HT-29 (cell line): ENCODE data around the gene NFIL3. TPM values are rescaled to one million over a fixed set of nuclear protein-coding genes. Genes with fewer than 3 reads are reported as not detected.
A peak's percentile ranks its signal among the peaks of the same experiment; 100 is the strongest.

Source experiments
- DNase-seq: peaks from one replicate; pipeline ENCODE4 v3.0.0-alpha.2; 2015; ENCODE audit warnings: low spot score
- total RNA-seq: library from RNA; depleted of rRNA; stranded (reverse); fragments of >200 nt; shearing (Covaris generic); gene quantifications from 2 replicates; pipeline ENCODE4 v1.2.3, GENCODE V29; 2014

Gene NFIL3
- total RNA-seq, 1 experiment from 2014 or later, result 1.4 TPM

DNA sequence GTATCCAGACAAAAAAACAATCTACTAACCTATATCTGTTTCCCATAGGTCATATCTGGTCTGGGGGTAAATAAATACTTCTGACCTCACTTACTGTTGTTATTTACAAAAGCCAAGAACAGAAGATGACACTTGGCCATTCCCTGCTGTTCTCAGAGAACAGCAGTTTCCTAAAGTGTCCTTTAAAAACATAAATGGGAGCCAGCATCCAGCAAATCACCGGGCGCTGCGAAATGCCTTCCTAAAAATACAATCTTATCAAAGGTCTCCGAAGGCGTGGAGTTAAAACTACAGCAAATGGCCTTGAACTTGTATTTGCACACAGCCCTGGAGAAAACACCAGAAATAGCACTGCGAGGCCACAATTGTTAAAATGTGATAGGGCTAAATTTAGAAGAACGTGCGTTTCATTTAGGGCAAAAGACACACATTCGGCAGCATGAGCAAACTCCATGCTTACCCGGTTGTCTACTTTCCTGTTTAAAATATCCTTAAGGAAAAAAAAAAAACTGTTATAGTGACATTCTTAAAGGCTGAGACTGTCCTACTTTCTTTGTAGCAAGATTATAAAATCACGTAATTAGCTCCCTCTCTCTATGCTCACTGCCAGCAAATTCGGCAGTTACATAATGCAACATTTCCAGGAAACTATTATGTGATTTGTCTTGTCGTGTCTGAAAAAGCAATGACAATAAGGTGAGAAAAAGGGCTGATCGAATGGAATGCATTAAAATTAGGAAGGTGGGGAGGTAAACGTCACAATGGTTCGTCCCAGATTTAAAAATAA is 1.5 kb downstream of the NFIL3 start:
- peak; percentile 30 for DNase-seq

DNA sequence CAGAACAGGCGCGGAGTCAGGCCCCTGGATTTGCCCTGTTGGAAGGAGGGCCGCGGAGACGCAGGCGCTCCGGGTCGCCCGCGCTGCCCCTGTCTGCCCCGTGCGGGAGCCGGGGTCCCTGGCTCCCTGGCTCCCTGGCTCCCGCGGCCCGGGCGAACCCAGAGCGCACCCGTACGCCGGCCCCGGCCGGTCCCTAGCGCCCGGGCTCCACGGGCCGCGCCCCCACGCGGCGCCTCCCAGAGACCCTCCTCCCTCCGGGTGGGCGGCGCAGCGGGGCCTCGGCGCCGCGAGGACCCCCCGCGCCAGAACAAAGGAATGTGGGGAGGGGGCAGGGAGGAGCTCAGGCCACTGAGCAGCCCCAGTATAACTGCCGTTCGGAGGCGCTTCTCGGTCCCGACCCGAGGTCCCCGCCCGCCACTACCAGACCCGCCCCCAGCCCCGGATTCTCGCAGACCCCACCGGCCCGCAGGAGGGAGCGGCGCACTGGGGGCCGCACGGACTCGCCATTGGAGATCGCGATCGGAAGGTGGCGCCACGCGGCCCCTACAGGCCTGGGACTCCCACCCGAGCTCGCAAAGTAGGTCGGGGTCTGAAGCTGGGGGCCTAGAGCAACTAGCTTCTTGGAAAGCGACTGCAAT is 2.4 kb downstream of the NFIL3 start:
- no peak for DNase-seq

- DNase-seq, result no peak
These were observed 3.0 kb downstream of the NFIL3 start for GRCh38 chr9:91420501-91421127.

GRCh38 chr9:91419222-91420191 is 4.1 kb downstream of the NFIL3 start:
- DNase-seq, result peak; percentile 48

GRCh38 chr9:91418215-91418610 is 5.4 kb downstream of the NFIL3 start:
- no peak for DNase-seq

DNA sequence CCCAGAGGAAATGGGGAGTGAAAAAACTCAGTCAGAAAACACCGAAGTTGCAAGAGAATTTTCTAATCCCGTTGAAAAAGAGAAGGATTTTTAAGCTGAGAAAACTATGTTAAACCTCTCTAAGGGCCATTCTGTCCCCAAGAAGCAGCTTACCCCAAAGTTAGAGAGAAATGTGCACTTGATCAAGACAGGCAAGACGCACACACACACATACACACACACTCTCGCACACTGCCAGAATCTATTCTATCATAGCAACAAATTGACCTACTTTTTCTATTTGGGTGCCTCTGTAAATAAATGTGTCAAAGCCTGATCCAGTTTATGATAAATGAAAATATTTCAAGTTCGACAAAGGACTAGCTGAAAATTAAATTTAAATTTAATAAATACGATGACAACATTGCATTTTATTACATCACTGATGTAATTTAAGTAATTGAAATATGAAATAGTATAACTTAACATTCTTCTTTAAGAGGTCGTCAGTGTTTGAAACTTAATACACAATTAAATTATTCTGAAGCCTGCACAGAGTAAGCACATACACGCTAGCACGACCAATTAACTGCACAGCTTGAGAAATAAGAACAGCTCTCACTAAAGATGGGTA is 5.9 kb downstream of the NFIL3 start:
- no peak for DNase-seq

DNA sequence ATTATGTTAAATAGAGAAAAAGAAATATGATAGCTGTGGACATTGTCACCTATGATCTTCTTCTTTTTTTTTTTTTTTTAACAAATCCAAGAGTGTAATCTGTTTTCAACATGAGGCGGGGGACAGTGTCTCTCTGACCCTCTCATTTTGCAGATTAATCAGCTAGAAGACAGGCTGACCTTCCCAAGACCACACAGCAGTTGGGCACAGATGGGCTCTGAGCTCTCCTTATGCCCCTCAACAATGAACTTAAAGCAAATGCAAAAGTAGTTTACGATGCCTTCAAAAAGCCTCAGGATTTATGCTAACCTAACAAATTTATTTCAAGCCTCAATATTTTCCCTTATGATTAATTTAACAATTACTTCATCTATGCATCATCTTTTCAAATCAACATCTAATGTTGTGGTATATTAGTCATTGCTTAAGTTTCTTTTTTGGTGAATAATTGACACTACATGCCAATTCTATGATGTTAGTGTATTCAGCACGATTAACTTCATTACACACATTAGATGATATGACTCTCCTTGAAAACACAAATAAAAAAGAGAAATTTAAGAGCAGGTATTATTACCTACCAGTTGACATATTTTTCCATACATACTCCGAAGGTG is 7.4 kb downstream of the NFIL3 start:
- no peak for DNase-seq

DNA sequence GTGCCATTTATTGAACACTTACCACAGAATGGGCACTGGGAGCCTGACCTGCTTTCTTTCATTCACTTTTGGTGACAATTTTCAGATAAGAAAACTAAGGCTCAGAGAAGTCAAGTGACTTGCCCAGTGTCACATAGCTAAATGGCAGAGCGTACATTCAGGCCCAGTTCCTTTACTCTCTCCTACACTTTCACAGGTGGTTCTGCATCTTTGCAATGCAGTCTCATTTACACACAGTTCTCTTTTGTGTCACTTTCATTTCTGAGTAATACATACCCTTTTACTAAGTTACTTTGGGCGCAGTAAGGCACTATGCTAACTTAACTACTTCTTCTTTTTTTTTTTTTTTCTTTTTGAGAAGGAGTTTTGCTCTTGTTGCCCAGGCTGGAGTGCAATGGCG is 8.3 kb downstream of the NFIL3 start:
- no peak for DNase-seq

- no peak for DNase-seq
These were observed 10.7 kb downstream of the NFIL3 start for GRCh38 chr9:91412941-91413340.

GRCh38 chr9:91411096-91411771 is 12.4 kb downstream of the NFIL3 start:
- DNase-seq, result no peak

DNA sequence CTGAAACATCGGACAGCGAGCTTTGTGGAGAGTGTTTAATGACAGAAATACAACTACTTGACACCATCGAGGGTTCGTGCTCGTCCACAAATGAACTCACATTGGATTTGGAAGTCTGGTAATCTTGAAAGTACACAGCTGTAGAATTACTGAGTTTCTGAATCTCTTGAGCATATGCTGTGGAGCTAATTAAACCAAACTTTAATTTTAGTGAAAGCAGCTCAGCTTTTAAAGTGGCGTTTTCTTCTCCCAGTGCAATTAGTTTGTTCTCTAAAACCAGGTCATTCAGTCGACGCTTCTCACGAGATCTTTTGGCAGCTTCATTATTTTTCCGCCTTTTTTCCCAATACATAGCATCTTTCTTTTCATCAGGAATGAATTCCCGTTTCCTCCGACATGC is 13.5 kb downstream of the NFIL3 start:
- DNase-seq, result no peak

DNA sequence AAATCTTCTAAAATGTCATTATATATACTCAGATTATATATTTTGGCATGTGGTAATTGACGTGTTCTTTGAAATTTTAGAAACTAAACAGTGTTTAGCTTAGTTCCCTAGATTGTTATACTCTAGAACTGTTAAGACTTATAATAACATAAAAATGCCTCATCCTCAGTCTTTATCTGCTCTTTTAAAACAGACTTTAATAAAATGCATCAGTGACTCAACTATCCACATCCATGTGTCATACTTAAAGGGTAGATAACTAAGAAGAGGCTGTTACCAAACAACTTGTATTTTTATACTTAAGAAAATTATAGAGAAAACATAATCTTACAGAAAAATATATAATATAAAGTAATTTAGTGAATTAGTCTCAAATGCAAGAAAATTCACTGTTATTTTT is 15.2 kb downstream of the NFIL3 start:
- DNase-seq, result no peak

- no peak for DNase-seq
These were observed 15.9 kb downstream of the NFIL3 start for GRCh38 chr9:91407580-91408318.

DNA sequence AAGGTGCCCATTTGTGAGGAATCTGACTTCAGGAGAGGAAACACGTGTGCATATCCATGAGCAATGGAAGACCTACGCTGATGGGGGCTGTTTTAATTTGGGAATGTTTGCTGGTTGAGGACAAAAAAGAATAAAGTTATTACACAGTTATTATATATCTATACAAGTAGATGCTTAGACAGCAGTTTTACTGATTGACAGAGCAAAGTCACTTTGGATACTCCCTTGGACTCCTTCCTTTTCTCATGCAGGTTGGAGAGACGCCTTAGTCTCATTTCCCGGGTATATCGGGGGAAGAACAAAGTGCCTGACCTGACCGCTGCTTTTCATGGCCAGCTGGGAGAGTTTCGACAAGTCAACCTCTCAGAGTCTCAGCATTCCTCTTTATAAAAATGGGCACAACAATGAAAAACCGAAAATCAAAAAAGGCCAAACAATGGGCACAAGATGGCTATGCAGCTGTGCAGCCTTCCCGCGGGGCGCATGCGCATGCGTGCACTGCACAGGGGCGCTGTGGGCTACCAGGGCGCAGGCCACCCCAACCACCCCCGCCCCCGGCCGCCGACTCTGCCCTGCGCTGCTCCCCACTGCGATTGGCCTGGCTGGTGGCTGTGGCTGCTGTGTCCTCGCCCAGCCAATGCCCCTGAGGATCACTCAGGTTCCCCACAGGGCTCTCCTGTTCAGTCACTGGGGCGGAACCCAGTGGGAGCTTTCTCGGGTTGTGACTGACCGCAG is 18.1 kb downstream of the NFIL3 start:
- no peak for DNase-seq

DNA sequence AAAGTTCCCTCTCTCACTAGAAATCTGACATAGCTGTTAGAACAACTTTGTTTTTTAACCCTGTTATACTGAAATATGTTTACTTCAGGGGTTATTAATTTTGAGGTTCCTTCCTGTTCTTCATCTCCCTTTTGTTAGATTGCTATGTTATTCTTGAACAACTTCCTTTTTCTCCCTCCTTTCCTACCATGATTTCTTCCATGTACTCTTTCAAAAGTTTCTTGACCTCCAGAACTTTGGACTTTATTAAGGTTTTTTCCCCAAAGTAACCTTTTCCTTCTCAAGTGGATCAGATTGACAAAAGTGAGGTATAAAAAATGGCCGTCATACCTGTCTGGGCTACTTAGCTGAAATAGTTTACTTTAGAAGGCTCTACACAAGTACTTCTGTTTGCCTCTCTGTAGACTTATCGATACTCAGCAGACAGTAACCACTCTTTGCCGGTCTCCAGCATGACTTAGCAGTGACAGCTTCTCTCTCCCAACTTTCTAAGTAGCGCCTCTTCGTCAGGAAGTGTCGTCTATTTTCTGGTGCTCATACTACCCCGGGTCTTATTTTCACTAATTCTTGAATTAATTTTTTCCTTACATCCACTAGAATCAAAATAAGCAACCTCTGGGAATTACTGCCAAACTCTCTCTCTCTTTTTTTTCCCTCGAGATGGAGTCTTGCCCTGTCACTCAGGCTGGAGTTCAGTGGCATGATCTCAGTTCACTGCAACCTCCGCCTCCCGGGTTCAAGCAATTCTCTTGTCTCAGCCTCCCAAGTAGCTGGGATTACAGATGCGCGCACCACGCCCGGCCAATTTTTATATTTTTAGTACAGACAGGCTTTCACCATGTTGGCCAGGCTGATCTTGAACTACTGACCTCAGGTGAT is 19.7 kb downstream of the NFIL3 start:
- no peak for DNase-seq

GRCh38 chr9:91398926-91399325 is 24.7 kb downstream of the NFIL3 start:
- no peak for DNase-seq

GRCh38 chr9:91395553-91396471 is 27.8 kb downstream of the NFIL3 start:
- DNase-seq, result no peak
